ENCODE results near the gene PTGER1.

The PTGER1 gene

GRCh38 chr19:14502334-14503092 lies 27.4 kb upstream of the PTGER1 start:
- DNase-seq (ENCODE audit: low spot score): no peak

DNA sequence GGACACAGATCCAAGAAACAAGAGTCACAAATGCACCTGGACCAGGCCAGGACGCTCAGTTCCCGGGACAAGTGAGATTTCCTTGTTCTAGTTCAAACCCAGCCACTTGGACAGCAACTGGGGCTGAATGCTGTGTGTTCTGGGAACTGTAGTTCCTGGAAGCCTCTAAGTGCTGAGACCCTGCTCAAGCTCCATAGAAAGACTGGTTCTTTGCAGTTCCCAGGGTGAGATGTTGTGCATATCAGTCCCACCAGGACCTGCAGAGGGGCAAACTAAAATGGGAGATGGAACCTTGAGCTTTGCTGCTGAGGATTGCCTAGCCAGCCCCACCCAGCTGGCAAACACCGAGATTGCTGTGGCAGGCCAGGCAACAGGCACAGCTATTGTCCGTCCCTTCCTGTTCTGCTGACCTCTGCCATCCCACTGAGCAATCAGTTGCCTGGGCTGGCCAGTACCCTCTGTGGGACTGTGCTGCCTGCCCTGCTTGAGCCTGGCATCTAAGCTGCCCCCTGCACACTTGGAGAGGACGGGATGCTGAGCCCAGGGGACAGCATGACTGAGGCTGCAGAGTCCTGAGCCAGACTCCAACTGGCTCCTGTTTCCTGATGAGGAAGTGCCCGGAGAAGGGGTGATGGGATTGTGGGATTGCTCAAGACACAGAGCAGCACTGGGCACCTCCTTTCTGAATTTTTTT lies 22.2 kb upstream of the PTGER1 start:
- peak; percentile 81 for DNase-seq (ENCODE audit: low spot score)

GRCh38 chr19:14496834-14497227 lies 21.7 kb upstream of the PTGER1 start:
- no peak for DNase-seq (ENCODE audit: low spot score)

- peak; percentile 99 for DNase-seq (ENCODE audit: low spot score)
These were observed 21.1 kb upstream of the PTGER1 start, which contains the start of gene GIPC1 for GRCh38 chr19:14496029-14496833. TSS of gene GIPC1 (minus strand) at chr19:14496127. CDS start at chr19:14482976, 13,151 bp downstream.

DNA sequence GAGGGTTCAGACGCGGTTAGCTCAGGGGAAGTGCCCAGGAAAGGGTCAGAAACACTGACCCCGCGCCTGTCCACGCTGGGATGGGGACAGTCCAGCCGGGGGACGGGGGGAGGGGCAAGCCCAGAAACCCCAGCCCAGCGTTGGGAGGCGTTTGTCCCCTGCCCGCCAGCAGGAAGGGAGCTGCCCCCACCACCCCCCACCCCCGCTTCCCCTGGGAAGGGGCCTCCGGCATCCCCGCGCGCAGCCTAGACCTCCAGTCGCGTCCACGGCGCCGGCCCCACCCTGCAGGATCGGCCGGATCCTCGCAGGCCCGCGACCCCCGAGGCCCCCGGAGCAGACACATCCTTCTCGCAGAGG lies 20.5 kb upstream of the PTGER1 start:
- no peak for DNase-seq (ENCODE audit: low spot score)

- no peak for DNase-seq (ENCODE audit: low spot score)
These were observed 19.9 kb upstream of the PTGER1 start for GRCh38 chr19:14494910-14495671.

DNA sequence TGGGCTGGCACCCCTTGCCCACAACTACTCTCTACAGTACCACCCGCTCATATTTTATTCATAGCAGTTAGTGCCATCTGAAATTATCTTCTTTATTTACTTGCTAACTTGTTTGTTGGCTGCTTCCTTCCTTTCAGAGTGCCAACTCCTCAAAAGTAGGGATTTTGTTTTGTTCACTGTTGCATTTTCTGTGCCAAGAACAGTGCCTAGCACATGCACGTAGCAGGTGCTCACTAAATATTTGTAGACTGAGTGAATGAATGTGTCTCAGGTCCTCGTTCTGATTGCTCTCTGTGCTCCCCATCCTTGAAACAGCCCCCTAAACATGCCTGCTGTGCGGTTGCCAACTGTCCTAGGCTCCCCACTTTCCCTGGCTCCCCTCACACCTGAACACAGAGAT lies 19.3 kb upstream of the PTGER1 start:
- DNase-seq (ENCODE audit: low spot score): no peak

- no peak for DNase-seq (ENCODE audit: low spot score)
These were observed 17.7 kb upstream of the PTGER1 start for GRCh38 chr19:14492756-14493337.

DNA sequence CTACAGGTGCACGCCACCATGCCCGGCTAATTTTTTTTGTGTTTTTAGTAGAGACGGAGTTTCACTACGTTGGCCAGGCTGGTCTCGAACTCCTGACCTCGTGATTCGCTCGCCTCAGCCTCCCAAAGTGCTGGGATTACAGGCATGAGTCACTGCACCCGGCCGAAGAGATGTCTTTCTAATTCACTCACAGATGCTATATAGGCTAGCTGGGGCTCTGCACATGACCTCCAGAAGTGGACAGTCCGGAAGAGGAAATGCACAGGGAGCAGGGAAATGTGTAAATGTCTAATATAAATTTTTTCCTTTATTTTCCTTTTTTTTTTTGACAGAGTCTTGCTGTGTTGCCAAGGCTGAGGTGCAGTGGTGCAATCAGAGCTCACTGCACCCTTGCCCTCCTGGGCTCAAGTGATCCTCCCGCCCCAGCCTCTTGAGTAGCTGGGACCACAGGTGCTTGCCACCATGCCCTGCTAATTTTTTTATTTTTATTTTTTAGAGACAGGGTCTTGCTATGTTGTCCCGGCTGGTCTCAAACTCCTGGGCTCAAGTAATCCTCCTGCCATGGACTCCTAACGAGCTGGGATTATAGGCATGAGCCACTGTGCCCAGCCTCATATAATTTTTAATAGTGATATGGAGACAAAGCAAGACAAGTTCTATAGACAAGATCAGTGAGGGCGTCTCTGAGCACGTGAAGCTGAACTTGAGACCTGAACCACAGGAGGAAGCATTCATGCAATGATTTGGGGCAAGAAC lies 12.4 kb upstream of the PTGER1 start:
- DNase-seq (ENCODE audit: low spot score): no peak

- no peak for DNase-seq (ENCODE audit: low spot score)
These were observed 7.2 kb upstream of the PTGER1 start for GRCh38 chr19:14482172-14482941.

GRCh38 chr19:14480700-14481079 lies 5.5 kb upstream of the PTGER1 start:
- DNase-seq (ENCODE audit: low spot score): no peak

GRCh38 chr19:14479975-14480699 lies 5.0 kb upstream of the PTGER1 start:
- no peak for DNase-seq (ENCODE audit: low spot score)

DNA sequence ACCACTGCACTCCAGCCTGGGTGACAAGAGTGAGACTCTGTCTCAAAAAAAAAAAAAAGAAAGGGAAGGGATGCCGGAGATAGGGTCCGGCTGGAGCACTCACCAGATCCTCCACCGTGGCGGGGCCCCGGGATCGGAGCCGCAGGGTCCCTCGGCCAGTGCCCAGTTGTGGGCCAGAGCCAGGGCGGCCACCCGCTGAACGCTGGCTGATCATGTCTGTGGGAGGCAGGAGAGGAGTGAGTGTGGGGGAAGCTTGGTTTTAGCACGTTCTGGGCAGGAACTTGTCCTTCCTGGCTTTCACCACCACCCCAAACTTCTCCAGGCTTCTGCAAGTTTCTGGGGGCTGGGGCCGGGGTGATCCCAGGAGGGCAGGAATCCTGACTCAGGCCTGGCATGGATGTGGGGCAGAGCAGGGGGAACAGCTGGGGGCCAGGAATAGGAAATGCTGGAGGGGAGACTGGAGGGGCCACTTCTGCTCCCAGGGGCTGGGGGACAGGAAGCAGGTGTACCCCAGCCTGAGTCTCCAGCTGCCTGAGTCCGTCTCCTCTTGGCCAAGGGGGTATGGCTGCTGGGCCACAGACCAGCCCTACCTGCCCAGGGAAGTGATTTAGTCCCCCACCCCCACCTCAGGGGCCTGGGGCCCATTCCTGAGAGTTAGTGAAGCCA lies 4.3 kb upstream of the PTGER1 start:
- DNase-seq (ENCODE audit: low spot score): no peak

GRCh38 chr19:14478113-14478545 lies 3.0 kb upstream of the PTGER1 start:
- DNase-seq (ENCODE audit: low spot score): no peak

DNA sequence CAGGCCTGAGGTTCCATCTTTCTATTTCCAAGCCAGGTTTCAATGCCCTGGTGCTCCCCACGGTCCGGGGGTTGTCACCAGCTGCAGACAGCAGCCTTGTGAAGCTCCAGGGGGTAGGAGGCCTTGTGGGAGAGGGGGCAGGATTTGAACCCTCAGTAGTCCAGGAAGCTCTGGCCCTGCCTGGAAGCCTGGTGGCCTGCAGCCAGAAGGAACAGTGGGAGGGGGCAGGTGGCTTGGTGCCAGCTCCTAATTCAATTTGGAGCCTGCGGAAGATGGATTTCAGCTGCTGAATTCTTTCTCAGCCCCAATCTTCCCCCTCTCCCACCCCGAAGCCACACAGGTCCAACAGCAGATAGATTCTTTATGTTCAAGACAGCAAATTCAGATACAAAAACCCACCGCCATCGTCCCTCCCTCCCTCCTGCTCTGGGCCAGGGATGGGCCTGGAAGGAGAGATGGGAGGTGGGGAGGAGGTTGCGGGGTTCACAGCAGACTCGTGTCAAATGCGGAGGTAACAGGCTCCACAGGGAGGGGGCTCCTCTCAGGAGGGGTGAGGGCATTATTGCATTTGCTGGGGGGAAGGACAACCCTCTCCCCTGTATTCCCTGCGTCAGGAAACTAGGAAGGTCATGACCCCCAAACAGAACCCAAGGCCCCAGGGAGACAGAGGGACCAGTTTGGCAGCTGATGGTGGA lies 2.4 kb upstream of the PTGER1 start:
- no peak for DNase-seq (ENCODE audit: low spot score)

DNA sequence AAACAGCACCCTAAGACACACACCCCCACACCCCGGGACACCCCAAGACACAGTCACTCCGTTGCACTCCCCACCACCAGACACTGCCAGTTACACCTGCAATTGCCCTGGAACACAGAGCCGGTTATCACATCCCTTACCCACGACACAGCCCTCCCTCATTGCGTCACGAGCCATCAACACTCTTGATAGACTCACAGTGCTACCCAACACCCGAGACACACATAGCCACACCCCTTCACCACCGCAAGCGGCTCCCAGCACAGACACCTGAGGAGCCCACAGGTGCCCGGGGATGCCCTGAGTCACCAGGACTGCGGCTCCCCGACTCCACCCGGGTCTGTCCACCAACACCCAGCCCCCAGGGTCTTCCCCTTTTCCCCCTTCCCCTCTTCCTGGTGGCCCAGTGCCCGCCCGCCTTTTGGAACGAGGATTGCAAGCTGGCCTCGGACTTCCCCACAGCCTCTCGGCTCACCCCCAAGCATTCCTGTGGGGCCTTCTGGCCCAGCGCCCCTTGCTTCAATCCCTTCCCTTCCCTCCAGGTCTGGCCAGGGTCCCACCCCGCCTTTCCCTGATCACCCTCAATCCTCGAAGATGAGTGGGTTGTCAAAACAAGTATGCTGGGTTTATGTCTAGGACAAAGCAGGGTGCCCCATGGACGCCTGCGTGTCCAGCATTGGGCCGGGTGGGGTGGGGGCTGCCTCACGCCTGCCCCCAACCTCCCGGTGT lies 1.7 kb upstream of the PTGER1 start:
- DNase-seq (ENCODE audit: low spot score): no peak

DNA sequence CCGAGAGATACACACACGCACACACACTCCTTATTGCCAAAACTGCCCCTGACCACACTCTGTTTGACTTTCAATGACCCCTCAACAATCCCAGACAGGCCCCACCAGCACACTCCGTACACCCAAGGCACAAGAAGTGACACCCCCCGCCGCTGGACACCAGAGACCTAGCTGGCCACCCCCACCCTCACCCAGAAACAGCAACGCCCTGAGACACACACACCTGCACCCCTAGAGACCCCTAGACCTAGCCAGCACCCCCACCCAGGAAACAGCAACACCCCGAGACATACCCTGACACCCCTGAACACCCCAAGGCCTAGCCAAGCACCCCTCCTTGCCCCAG lies 1.1 kb upstream of the PTGER1 start:
- no peak for DNase-seq (ENCODE audit: low spot score)

DNA sequence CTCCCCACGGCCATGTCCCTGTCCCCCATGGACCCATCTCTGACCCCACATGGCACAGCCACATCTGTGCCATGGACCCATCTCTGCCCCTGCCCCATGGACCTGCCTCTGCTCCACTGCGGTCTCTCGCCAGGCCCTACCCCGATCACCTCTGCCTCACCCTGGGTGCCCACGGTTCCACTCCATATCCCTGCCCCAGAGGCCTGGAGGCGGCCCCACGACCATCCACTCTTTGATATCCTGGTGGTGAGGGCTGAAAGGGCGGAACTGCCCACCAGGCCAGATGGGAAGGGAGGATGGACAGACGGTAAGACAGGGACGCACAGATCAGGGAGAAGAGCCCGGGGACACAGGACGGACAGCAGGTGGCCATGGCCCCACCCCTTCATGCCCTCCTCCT lies 327 bp downstream of the PTGER1 start:
- DNase-seq (ENCODE audit: low spot score): no peak

Measured in putamen (tissue), 1 donor.